NCI-H1694 treated with DMSO at 0.1 percent for 48 hours (cell line): Measurements from ENCODE around the gene C2CD4A.

Experiments
- DNase-seq: peaks from one replicate; lab custom pipeline; 2025; lab: John Stamatoyannopoulos, UW

Gene C2CD4A

GRCh38 chr15:62059816-62060112 is 7.0 kb upstream of the C2CD4A start:
- DNase-seq = no peak

GRCh38 chr15:62060113-62060895 is 6.5 kb upstream of the C2CD4A start, which contains the start of gene VPS13C:
Gene VPS13C, minus strand, starts transcription at chr15:62060447. Its CDS starts 73 bp downstream, at chr15:62060374.
- DNase-seq = peak; percentile 88

GRCh38 chr15:62060896-62061280 is 5.9 kb upstream of the C2CD4A start:
- DNase-seq = peak; percentile 36

- DNase-seq = no peak
Measured at GRCh38 chr15:62063825-62064635, 2.7 kb upstream of the C2CD4A start.

GRCh38 chr15:62067448-62068044 is 769 bp downstream of the C2CD4A start:
- no peak for DNase-seq

GRCh38 chr15:62068071-62068809 is 1.5 kb downstream of the C2CD4A start:
- no peak for DNase-seq

- DNase-seq = no peak
Measured at GRCh38 chr15:62068810-62069167, 2.0 kb downstream of the C2CD4A start.

GRCh38 chr15:62069551-62069950 is 2.8 kb downstream of the C2CD4A start:
- DNase-seq = no peak

- peak; percentile 45 for DNase-seq
Measured at GRCh38 chr15:62071711-62072308, 5.0 kb downstream of the C2CD4A start.

- DNase-seq = no peak
Measured at GRCh38 chr15:62075595-62076277, 9.0 kb downstream of the C2CD4A start.

GRCh38 chr15:62079594-62079993 is 12.8 kb downstream of the C2CD4A start:
- no peak for DNase-seq

GRCh38 chr15:62083194-62084154 is 16.7 kb downstream of the C2CD4A start:
- DNase-seq = no peak

- DNase-seq = no peak
Measured at GRCh38 chr15:62085740-62086139, 19.0 kb downstream of the C2CD4A start.

- DNase-seq = no peak
Measured at GRCh38 chr15:62087671-62088352, 21.0 kb downstream of the C2CD4A start.

- no peak for DNase-seq
Measured at GRCh38 chr15:62088353-62088693, 21.5 kb downstream of the C2CD4A start.

- no peak for DNase-seq
Measured at GRCh38 chr15:62089616-62090015, 22.8 kb downstream of the C2CD4A start.

- DNase-seq = no peak
Measured at GRCh38 chr15:62090988-62091387, 24.2 kb downstream of the C2CD4A start.

- DNase-seq = no peak
Measured at GRCh38 chr15:62093809-62094208, 27.0 kb downstream of the C2CD4A start.

GRCh38 chr15:62094388-62094787 is 27.6 kb downstream of the C2CD4A start:
- DNase-seq = no peak
